GM12878 (cell line): ENCODE data around the gene FOXA1. TPM values are rescaled to one million over a fixed set of nuclear protein-coding genes. Genes with fewer than 3 reads are reported as not detected.

Experiments
- ATAC-seq: fragments of 200-7000 bp; cut with Tn5 transposase; 3 replicates; pipeline ENCODE4 v1.9.1; 2020; ENCODE audit warnings: mild to moderate bottlenecking, moderate library complexity
- BruUV-seq: library from RNA; stranded (reverse); fragments of 400-500 nt; replicated peaks from 2 replicates; lab custom pipeline; 2021; lab: Mats Ljungman, UMichigan
- CTCF ChIA-PET: fragments of 300-600 bp; sonication (Branson Sonifier 250); formaldehyde crosslinking; extraction: SDS; loops from one replicate; lab custom pipeline; 2021; ENCODE audit warnings: inconsistent platforms; lab: Yijun Ruan, JAX
- POLR2A ChIA-PET: fragments of 350-600 bp; formaldehyde crosslinking; extraction: SDS; loops from one replicate; lab custom pipeline; 2021; ENCODE audit warnings: inconsistent platforms; lab: Charles Lee
- RAD21 ChIA-PET: fragments of 300-600 bp; sonication (Branson Sonifier 250); formaldehyde crosslinking; loops from one replicate; lab custom pipeline; 2023; ENCODE audit warnings: antibody characterized with exemption; ENCODE audit not compliant: unreplicated experiment; lab: Charles Lee
- SMC1A ChIA-PET: fragments of 300-600 bp; sonication (Branson Sonifier 250); formaldehyde crosslinking; loops from one replicate; lab custom pipeline; 2023; ENCODE audit not compliant: unreplicated experiment, uncharacterized antibody; lab: Charles Lee
- DNase-seq: peaks from one replicate; pipeline ENCODE4 v3.0.0-alpha.2; 2011; ENCODE audit warnings: low read depth, low spot score
- FAIRE-seq: peaks from 3 replicates; lab custom pipeline; 2011; peaks lifted over from hg19 to GRCh38; lab: Jason Lieb, UNC
- H2AFZ ChIP-seq: 2 replicates; pipeline ENCODE4 v1.6.0; 2011; ENCODE audit warnings: low read depth, low read length, control low read depth; ENCODE audit not compliant: control insufficient read depth
- H3K27ac ChIP-seq: 2 replicates; pipeline ENCODE4 v1.5.1; 2011; ENCODE audit warnings: control low read depth; ENCODE audit not compliant: control insufficient read depth, insufficient read depth
- H3K27me3 ChIP-seq, 2 experiments: replicated peaks in 1 of 2; 2 replicates each; pipeline versions ENCODE4 v1.6.0 to v1.6.1; 2011; ENCODE audit warnings: low read length in 1 of 2; ENCODE audit not compliant: control insufficient read depth in 2 of 2, insufficient read depth in 2 of 2
- H3K36me3 ChIP-seq, 2 experiments: 2 replicates each; pipeline ENCODE4 v1.5.1; 2011; ENCODE audit warnings: low read length in 1 of 2; ENCODE audit not compliant: control insufficient read depth in 2 of 2, insufficient read depth in 2 of 2
- H3K4me1 ChIP-seq: 2 replicates; pipeline ENCODE4 v1.6.1; 2011; ENCODE audit warnings: mild to moderate bottlenecking, low read length, moderate library complexity, mixed read lengths; ENCODE audit not compliant: control insufficient read depth, insufficient read depth
- H3K4me2 ChIP-seq: 2 replicates; pipeline ENCODE4 v1.6.0; 2011; ENCODE audit warnings: control low read depth; ENCODE audit not compliant: control insufficient read depth, insufficient read depth
- H3K4me3 ChIP-seq: fragments of 200-600 bp; sonication (generic); 2 replicates; pipeline ENCODE4 v1.5.1; 2016
- H3K79me2 ChIP-seq: 2 replicates; pipeline ENCODE4 v1.6.0; 2011; ENCODE audit warnings: low read length; ENCODE audit not compliant: control insufficient read depth, insufficient read depth
- H3K9ac ChIP-seq: 2 replicates; pipeline ENCODE4 v1.8.0; 2011; ENCODE audit warnings: low read length, control low read depth, mixed read lengths; ENCODE audit not compliant: control insufficient read depth, insufficient read depth
- H3K9me3 ChIP-seq: replicated peaks from 3 replicates; pipeline ENCODE4 v1.5.1; 2011; ENCODE audit warnings: mild to moderate bottlenecking, low read length; ENCODE audit not compliant: control insufficient read depth, insufficient read depth
- H4K20me1 ChIP-seq: 2 replicates; pipeline ENCODE4 v1.6.0; 2011; ENCODE audit not compliant: control insufficient read depth, insufficient read depth
- EGR1 ChIP-seq, 2 experiments: IDR thresholded peaks; 1 replicate in 1 of 2; 2 replicates in 1 of 2; pipeline ENCODE4 v1.6.1; 2011 to 2012; ENCODE audit warnings: low read depth in 2 of 2, low read length in 2 of 2, borderline replicate concordance in 1 of 2, mild to moderate bottlenecking in 1 of 2, moderate library complexity in 1 of 2
- HDAC2 ChIP-seq: fragments of 200-600 bp; sonication (generic); IDR thresholded peaks from 2 replicates; pipeline ENCODE4 v1.6.1; 2017
- IRF3 ChIP-seq: fragments of 450-650 bp; IDR thresholded peaks from 2 replicates; pipeline ENCODE4 v1.6.1; 2014; ENCODE audit warnings: mild to moderate bottlenecking
- NFXL1 ChIP-seq: fragments of 450-650 bp; IDR thresholded peaks from 2 replicates; pipeline ENCODE4 v1.6.1; 2017; ENCODE audit warnings: antibody characterized with exemption, mild to moderate bottlenecking, borderline replicate concordance
- POLR2A ChIP-seq: IDR thresholded peaks from 2 replicates; pipeline ENCODE4 v1.6.1; 2011; ENCODE audit warnings: low read depth, mild to moderate bottlenecking, low read length
- SIN3A ChIP-seq: IDR thresholded peaks from 2 replicates; pipeline ENCODE4 v1.6.1; 2012; ENCODE audit warnings: low read depth, low read length, improper control_type of control experiment
- SP1 ChIP-seq: IDR thresholded peaks from one replicate; pipeline ENCODE4 v1.6.1; 2011; ENCODE audit warnings: low read depth, low read length
- TCF12 ChIP-seq: IDR thresholded peaks from 2 replicates; pipeline ENCODE4 v1.6.1; 2011; ENCODE audit warnings: low read depth, mild to moderate bottlenecking, low read length
- YY1 ChIP-seq: IDR thresholded peaks from 2 replicates; pipeline ENCODE4 v1.6.1; 2011; ENCODE audit warnings: low read depth, mild to moderate bottlenecking, low read length
- ZNF24 ChIP-seq: fragments of 450-650 bp; IDR thresholded peaks from 2 replicates; pipeline ENCODE4 v1.6.1; 2017; ENCODE audit warnings: antibody characterized with exemption, mild to moderate bottlenecking
- WGBS: methylation state at CpG from one replicate; pipeline ENCODE4 v1.1.6; 2016; ENCODE audit warnings: low lambda C conversion rate; ENCODE audit not compliant: insufficient replicate concordance, insufficient coverage; ENCODE audit errors: missing lambda C conversion rate; 5-methylcytosine and 5-hydroxymethylcytosine counted together
- in situ Hi-C: fragments of 300-500 bp; cut with MboI; formaldehyde crosslinking; loops from 9 replicates; pipeline ENCODE4 v1.14.3; 2018; ENCODE audit warnings: mixed read lengths
- intact Hi-C: fragments of 100-400 bp; cut with micrococcal nuclease; formaldehyde crosslinking; loops from one replicate; pipeline ENCODE4 v1.14.2; 2022; ENCODE audit not compliant: unreplicated experiment
- polyA plus RNA-seq, 11 experiments: library from polyadenylated mRNA; depleted of rRNA in 4 of 11; unstranded in 6 of 11; stranded (reverse) in 5 of 11; fragments of >200 nt; fragmentation: Nextera tagmentation in 4 of 11; fragmentation: Illumina TruSeq in 1 of 11; extraction: Ambion mirVana in 4 of 11; extraction: Trizol in 1 of 11; gene quantifications; 1 replicate in 1 of 11; 2 replicates in 10 of 11; pipeline versions ENCODE4 v1.2.1 to v1.2.3, GENCODE V29; 2011 to 2016; ENCODE audit warnings: inconsistent platforms in 2 of 11, missing spikeins in 2 of 11, low read depth in 1 of 11
- total RNA-seq, 4 experiments: library from RNA; depleted of rRNA in 3 of 4; stranded (reverse); fragments of >200 nt in 3 of 4; fragmentation: Illumina TruSeq in 1 of 4; extraction: Trizol in 1 of 4; gene quantifications; 2 replicates each; pipeline versions ENCODE4 v1.2.1 to v1.2.3, GENCODE V29; 2013 to 2021

Gene FOXA1
- total and polyA plus RNA-seq, 10 of the 15 experiments (the other 5 are each of a cell fraction or from before 2014, with no cell fraction given) = 0.03 to 0.18 (median 0.06) TPM; not detected in 7

- POLR2A ChIA-PET = no interaction called here
- no peak for TF ChIP-seq NFXL1
- TF ChIP-seq SIN3A = no peak
- no peak for TF ChIP-seq POLR2A
- no peak for TF ChIP-seq ZNF24
- TF ChIP-seq EGR1 (IDR thresholded peaks at IDR 0.05; ENCODE audit: borderline replicate concordance in 1 of 2, low read depth in 2 of 2, low read length in 2 of 2) = no peak
- TF ChIP-seq SP1 = no peak
- TF ChIP-seq HDAC2 = no peak
- no peak for TF ChIP-seq IRF3
- no peak for TF ChIP-seq TCF12
- no peak for TF ChIP-seq YY1
- no peak overlapping the region for H3K27ac ChIP-seq
- H3K4me1 ChIP-seq = no peaks in the 10 kb centered on the region
- WGBS = 52% methylated on average over 20 of the region's 20 CpGs
- ATAC-seq (no peak), DNase-seq (no peak), FAIRE-seq (no peak)
- SMC1A ChIA-PET = interaction anchor here (0.6 kb wide), 1 partner anchor 364 kb away, joined by 3 read pairs; no protein-coding TSS in a partner anchor
- RAD21 ChIA-PET = no interaction called here
- no peak overlapping the region for H3K4me2 ChIP-seq
- H2AFZ ChIP-seq = no peak overlapping the region
- in situ Hi-C loops = no loop called here
- H3K27me3 ChIP-seq = no peaks in the 10 kb centered on the region; a peak in 2 of 4 replicates
- intact Hi-C loops = no loop called here
- BruUV-seq = no TSS peak
- H3K9ac ChIP-seq = no peak overlapping the region
- no peaks in the 10 kb centered on the region for H4K20me1 ChIP-seq
- no peak overlapping the region for H3K4me3 ChIP-seq
- CTCF ChIA-PET = no interaction called here
- H3K79me2 ChIP-seq = no peaks in the 10 kb centered on the region
- H3K9me3 ChIP-seq = no peaks in the 10 kb centered on the region; the same call in 2 of the 3 replicates
- H3K36me3 ChIP-seq = no peaks in the 10 kb centered on the region
Observed at GRCh38 chr14:37597538-37597913, 2.5 kb upstream of the FOXA1 start.
